GM21381 (cell line): ENCODE data around the gene HOXB2.

Source experiments
- ATAC-seq: cut with Tn5 transposase; IDR thresholded peaks from one replicate; pipeline ENCODE4 v1.9.1; 2021; ENCODE audit warnings: mild to moderate bottlenecking, moderate library complexity; ENCODE audit not compliant: unreplicated experiment

Gene HOXB2

GRCh38 chr17:48553826-48554225 lies 8.9 kb upstream of the HOXB2 start:
- ATAC-seq: no peak

GRCh38 chr17:48553190-48553547 lies 8.3 kb upstream of the HOXB2 start:
- ATAC-seq: no peak

GRCh38 chr17:48552466-48553189 lies 7.7 kb upstream of the HOXB2 start:
- no peak for ATAC-seq

GRCh38 chr17:48551596-48552465 lies 6.9 kb upstream of the HOXB2 start:
- ATAC-seq: no peak

- ATAC-seq: no peak
These were observed 6.3 kb upstream of the HOXB2 start for GRCh38 chr17:48551214-48551555.

- no peak for ATAC-seq
These were observed 5.7 kb upstream of the HOXB2 start for GRCh38 chr17:48550502-48551213.

- ATAC-seq: no peak
These were observed 5.1 kb upstream of the HOXB2 start for GRCh38 chr17:48549914-48550501.

- no peak for ATAC-seq
These were observed 4.3 kb upstream of the HOXB2 start for GRCh38 chr17:48549281-48549630.

GRCh38 chr17:48548523-48549280 lies 3.8 kb upstream of the HOXB2 start:
- ATAC-seq: no peak

- ATAC-seq: no peak
These were observed 3.1 kb upstream of the HOXB2 start for GRCh38 chr17:48547808-48548522.

GRCh38 chr17:48546924-48547807 lies 2.3 kb upstream of the HOXB2 start:
- ATAC-seq: no peak

GRCh38 chr17:48546137-48546923 lies 1.4 kb upstream of the HOXB2 start:
- ATAC-seq: no peak

GRCh38 chr17:48545539-48545938 lies 630 bp upstream of the HOXB2 start:
- ATAC-seq: no peak

GRCh38 chr17:48544349-48545021 lies 424 bp downstream of the HOXB2 start:
- ATAC-seq: no peak

- no peak for ATAC-seq
These were observed 1.0 kb downstream of the HOXB2 start for GRCh38 chr17:48543854-48544348.

GRCh38 chr17:48543107-48543853 lies 1.6 kb downstream of the HOXB2 start:
- peak; percentile 40 for ATAC-seq

- ATAC-seq: no peak
These were observed 2.2 kb downstream of the HOXB2 start for GRCh38 chr17:48542698-48543106.
